GM21723 (cell line): ENCODE data around the gene TNFRSF19.

ENCODE experiments used
- ATAC-seq: cut with Tn5 transposase; IDR thresholded peaks from one replicate; pipeline ENCODE4 v1.9.1; 2021; ENCODE audit warnings: mild to moderate bottlenecking, moderate library complexity; ENCODE audit not compliant: unreplicated experiment

Gene TNFRSF19

GRCh38 chr13:23680845-23681669 lies 110.8 kb downstream of the TNFRSF19 start:
- ATAC-seq, result no peak

- ATAC-seq, result no peak
Observed at GRCh38 chr13:23683084-23683483, 112.9 kb downstream of the TNFRSF19 start.

GRCh38 chr13:23684647-23685046 lies 114.4 kb downstream of the TNFRSF19 start:
- no peak for ATAC-seq

- no peak for ATAC-seq
Observed at GRCh38 chr13:23685416-23685815, 115.2 kb downstream of the TNFRSF19 start.

- no peak for ATAC-seq
Observed at GRCh38 chr13:23686948-23687347, 116.7 kb downstream of the TNFRSF19 start.

GRCh38 chr13:23687614-23688013 lies 117.4 kb downstream of the TNFRSF19 start:
- no peak for ATAC-seq

- ATAC-seq, result no peak
Observed at GRCh38 chr13:23688336-23688735, 118.1 kb downstream of the TNFRSF19 start.

GRCh38 chr13:23690668-23691067 lies 120.5 kb downstream of the TNFRSF19 start:
- ATAC-seq, result no peak

- no peak for ATAC-seq
Observed at GRCh38 chr13:23692816-23693215, 122.6 kb downstream of the TNFRSF19 start.

GRCh38 chr13:23695196-23695595 lies 125.0 kb downstream of the TNFRSF19 start:
- ATAC-seq, result no peak

GRCh38 chr13:23695711-23696464 lies 125.7 kb downstream of the TNFRSF19 start:
- peak; percentile 84 for ATAC-seq

- ATAC-seq, result no peak
Observed at GRCh38 chr13:23696610-23697009, 126.4 kb downstream of the TNFRSF19 start.

- no peak for ATAC-seq
Observed at GRCh38 chr13:23697772-23698313, 127.6 kb downstream of the TNFRSF19 start.

- ATAC-seq, result no peak
Observed at GRCh38 chr13:23699271-23699670, 129.1 kb downstream of the TNFRSF19 start.

GRCh38 chr13:23701186-23701585 lies 131.0 kb downstream of the TNFRSF19 start:
- no peak for ATAC-seq

- ATAC-seq, result no peak
Observed at GRCh38 chr13:23701636-23702035, 131.4 kb downstream of the TNFRSF19 start.

GRCh38 chr13:23703246-23703860 lies 133.1 kb downstream of the TNFRSF19 start:
- no peak for ATAC-seq

GRCh38 chr13:23705583-23705982 lies 135.4 kb downstream of the TNFRSF19 start:
- ATAC-seq, result no peak

- no peak for ATAC-seq
Observed at GRCh38 chr13:23707674-23708073, 137.5 kb downstream of the TNFRSF19 start.

GRCh38 chr13:23709536-23709935 lies 139.3 kb downstream of the TNFRSF19 start:
- ATAC-seq, result no peak

GRCh38 chr13:23710366-23710765 lies 140.2 kb downstream of the TNFRSF19 start:
- ATAC-seq, result no peak
